MM.1S (cell line): ENCODE results near the gene TSPAN19.

ENCODE experiments used
- DNase-seq: peaks from one replicate; pipeline ENCODE4 v3.0.0-alpha.2; 2015
- H2AFZ ChIP-seq: fragments of 300-600 bp; sonication (generic); 2 replicates; pipeline ENCODE4 v1.6.0; 2016; ENCODE audit warnings: antibody characterized with exemption, low read length
- H3F3A ChIP-seq: fragments of 300-600 bp; sonication (generic); 2 replicates; pipeline ENCODE4 v1.6.1; 2016; ENCODE audit warnings: mild to moderate bottlenecking, antibody characterized with exemption, low read length, moderate library complexity, mixed read lengths; ENCODE audit not compliant: insufficient read depth
- H3K27ac ChIP-seq: fragments of 300-600 bp; sonication (generic); 2 replicates; pipeline ENCODE4 v1.5.1; 2016; ENCODE audit warnings: mild to moderate bottlenecking, low read length
- H3K27me3 ChIP-seq: fragments of 300-600 bp; sonication (generic); replicated peaks from 2 replicates; pipeline ENCODE4 v1.6.0; 2016; ENCODE audit warnings: low read length; ENCODE audit not compliant: insufficient read depth
- H3K36me3 ChIP-seq: fragments of 300-600 bp; sonication (generic); replicated peaks from 2 replicates; pipeline ENCODE4 v1.6.1; 2016; ENCODE audit warnings: mild to moderate bottlenecking, low read length, mixed read lengths; ENCODE audit not compliant: insufficient read depth
- H3K4me1 ChIP-seq: fragments of 300-600 bp; sonication (generic); 2 replicates; pipeline ENCODE4 v1.6.1; 2016; ENCODE audit warnings: low read length, mixed read lengths
- H3K4me2 ChIP-seq: fragments of 300-600 bp; sonication (generic); 2 replicates; pipeline ENCODE4 v1.6.0; 2016; ENCODE audit warnings: low read depth, low read length
- H3K4me3 ChIP-seq: fragments of 300-600 bp; sonication (generic); 2 replicates; pipeline ENCODE4 v1.5.1; 2016; ENCODE audit warnings: low read length, mixed read lengths
- H3K79me2 ChIP-seq: fragments of 300-600 bp; sonication (generic); 2 replicates; pipeline ENCODE4 v1.6.1; 2016; ENCODE audit warnings: mixed run types, low read length, mixed read lengths
- H3K9ac ChIP-seq: fragments of 300-600 bp; sonication (generic); 2 replicates; pipeline ENCODE4 v1.6.1; 2016; ENCODE audit warnings: low read length, mixed read lengths
- H3K9me2 ChIP-seq: fragments of 300-600 bp; sonication (generic); replicated peaks from 2 replicates; pipeline ENCODE4 v1.6.1; 2016; ENCODE audit warnings: mild to moderate bottlenecking, low read length, mixed read lengths; ENCODE audit not compliant: insufficient read depth
- H3K9me3 ChIP-seq: fragments of 300-600 bp; sonication (generic); replicated peaks from 2 replicates; pipeline ENCODE4 v1.6.1; 2016; ENCODE audit warnings: mild to moderate bottlenecking, low read length, mixed read lengths; ENCODE audit not compliant: insufficient read depth
- H4K20me1 ChIP-seq: fragments of 300-600 bp; sonication (generic); 2 replicates; pipeline ENCODE4 v1.6.1; 2016; ENCODE audit warnings: mild to moderate bottlenecking, low read length, moderate library complexity, mixed read lengths; ENCODE audit not compliant: insufficient read depth
- CTCF ChIP-seq: fragments of 300-600 bp; sonication (generic); IDR thresholded peaks from 2 replicates; pipeline ENCODE4 v1.5.1; 2016; ENCODE audit warnings: antibody characterized with exemption, low read length, mixed read lengths
- EZH2 ChIP-seq: fragments of 300-600 bp; sonication (generic); optimal IDR thresholded peaks from 2 replicates; pipeline ENCODE3; 2017; ENCODE audit warnings: low read depth, mild to moderate bottlenecking, antibody characterized with exemption, low read length, mixed read lengths
- EZH2phosphoT487 ChIP-seq: fragments of 300-600 bp; sonication (generic); IDR thresholded peaks from 2 replicates; pipeline ENCODE4 v1.6.1; 2018; ENCODE audit warnings: antibody characterized with exemption, low read length

The TSPAN19 gene

GRCh38 chr12:84974155-84974815, 61.8 kb downstream of the TSPAN19 start:
- Histone ChIP-seq H2AFZ (no peak overlapping the region), H3K9me3 (no peaks in the 10 kb centered on the region), H4K20me1 (no peaks in the 10 kb centered on the region; the same call in 1 of the 2 replicates), H3F3A (no peaks in the 10 kb centered on the region), H3K27ac (no peak overlapping the region), H3K9me2 (no peaks in the 10 kb centered on the region), H3K9ac (no peak overlapping the region), H3K36me3 (no peaks in the 10 kb centered on the region), H3K4me2 (no peak overlapping the region), H3K4me1 (no peaks in the 10 kb centered on the region), H3K27me3 (no peaks in the 10 kb centered on the region), H3K4me3 (no peak overlapping the region), H3K79me2 (no peaks in the 10 kb centered on the region)
- TF ChIP-seq CTCF (no peak), EZH2phosphoT487 (no peak)
- no peak for DNase-seq

- Histone ChIP-seq H3K4me3 (no peak overlapping the region), H3K9me3 (no peaks in the 10 kb centered on the region), H3F3A (no peaks in the 10 kb centered on the region), H3K9ac (no peak overlapping the region), H3K4me2 (no peak overlapping the region), H3K9me2 (no peaks in the 10 kb centered on the region), H3K27ac (no peak overlapping the region), H3K4me1 (no peaks in the 10 kb centered on the region), H3K36me3 (no peaks in the 10 kb centered on the region), H3K79me2 (no peaks in the 10 kb centered on the region), H4K20me1 (no peaks in the 10 kb centered on the region), H3K27me3 (no peaks in the 10 kb centered on the region), H2AFZ (no peak overlapping the region)
- TF ChIP-seq EZH2, result no peak
- no peak for DNase-seq
Measured at GRCh38 chr12:84973026-84973425, 63.1 kb downstream of the TSPAN19 start.

GRCh38 chr12:84969226-84969625, 66.9 kb downstream of the TSPAN19 start:
- H3K9me2 ChIP-seq, result no peaks in the 10 kb centered on the region
- no peak overlapping the region for H3K4me3 ChIP-seq
- no peaks in the 10 kb centered on the region for H3K36me3 ChIP-seq
- no peak for TF ChIP-seq CTCF
- no peak for TF ChIP-seq EZH2
- no peak for TF ChIP-seq EZH2phosphoT487
- H2AFZ ChIP-seq, result no peak overlapping the region
- H3K4me2 ChIP-seq, result no peak overlapping the region
- no peaks in the 10 kb centered on the region for H3K79me2 ChIP-seq
- no peaks in the 10 kb centered on the region for H3K27me3 ChIP-seq
- no peaks in the 10 kb centered on the region for H3K4me1 ChIP-seq
- H3K27ac ChIP-seq, result no peak overlapping the region
- no peaks in the 10 kb centered on the region for H3K9me3 ChIP-seq
- no peaks in the 10 kb centered on the region for H3F3A ChIP-seq
- no peak overlapping the region for H3K9ac ChIP-seq
- no peaks in the 10 kb centered on the region for H4K20me1 ChIP-seq
- no peak for DNase-seq
